ENCODE data around the gene LRRK1.

The LRRK1 gene

GRCh38 chr15:101026656-101027272, 107.6 kb downstream of the LRRK1 start:
- no peak for DNase-seq

- peak; percentile 17 to 54 for DNase-seq
Observed at GRCh38 chr15:101027273-101027901, 108.2 kb downstream of the LRRK1 start.

- no peak for DNase-seq
Observed at GRCh38 chr15:101027920-101028319, 108.8 kb downstream of the LRRK1 start.

- no peak for DNase-seq
Observed at GRCh38 chr15:101028321-101028720, 109.2 kb downstream of the LRRK1 start.

- no peak for DNase-seq
Observed at GRCh38 chr15:101028772-101029438, 109.7 kb downstream of the LRRK1 start.

- DNase-seq: no peak
Observed at GRCh38 chr15:101029971-101030661, 111.0 kb downstream of the LRRK1 start.

GRCh38 chr15:101031213-101031612, 112.1 kb downstream of the LRRK1 start:
- DNase-seq: peak in 1 of 2 experiments; percentile 4

- no peak for DNase-seq
Observed at GRCh38 chr15:101033801-101034200, 114.6 kb downstream of the LRRK1 start.

- DNase-seq: no peak
Observed at GRCh38 chr15:101035611-101036010, 116.5 kb downstream of the LRRK1 start.

- no peak for DNase-seq
Observed at GRCh38 chr15:101036189-101036588, 117.0 kb downstream of the LRRK1 start.

- no peak for DNase-seq
Observed at GRCh38 chr15:101037090-101037830, 118.1 kb downstream of the LRRK1 start.

- DNase-seq: no peak
Observed at GRCh38 chr15:101038327-101039003, 119.3 kb downstream of the LRRK1 start.

- no peak for DNase-seq
Observed at GRCh38 chr15:101039461-101039860, 120.3 kb downstream of the LRRK1 start.

GRCh38 chr15:101042320-101042719, 123.2 kb downstream of the LRRK1 start:
- no peak for DNase-seq

GRCh38 chr15:101043011-101043410, 123.9 kb downstream of the LRRK1 start:
- DNase-seq: no peak

GRCh38 chr15:101043911-101044624, 124.9 kb downstream of the LRRK1 start:
- no peak for DNase-seq

- no peak for DNase-seq
Observed at GRCh38 chr15:101044625-101045235, 125.6 kb downstream of the LRRK1 start.

- DNase-seq: no peak
Observed at GRCh38 chr15:101045236-101045646, 126.1 kb downstream of the LRRK1 start.

GRCh38 chr15:101045835-101046691, 126.9 kb downstream of the LRRK1 start:
- no peak for DNase-seq

- no peak for DNase-seq
Observed at GRCh38 chr15:101046826-101047225, 127.7 kb downstream of the LRRK1 start.

All from SHP77 (cell line).